ENCODE data around the gene COL18A1.
"Not testable (repeated sequence)": the region's sequence is repeated elsewhere in the genome, so short reads cannot be mapped to it uniquely, and the experiment has no call there.

COL18A1 gene

GRCh38 chr21:45427331-45428271, 22.6 kb downstream of the COL18A1 start:
- peak; percentile 91 for DNase-seq (ENCODE audit: low spot score)

GRCh38 chr21:45428534-45428933, 23.6 kb downstream of the COL18A1 start:
- DNase-seq (ENCODE audit: low spot score), result no peak

DNA sequence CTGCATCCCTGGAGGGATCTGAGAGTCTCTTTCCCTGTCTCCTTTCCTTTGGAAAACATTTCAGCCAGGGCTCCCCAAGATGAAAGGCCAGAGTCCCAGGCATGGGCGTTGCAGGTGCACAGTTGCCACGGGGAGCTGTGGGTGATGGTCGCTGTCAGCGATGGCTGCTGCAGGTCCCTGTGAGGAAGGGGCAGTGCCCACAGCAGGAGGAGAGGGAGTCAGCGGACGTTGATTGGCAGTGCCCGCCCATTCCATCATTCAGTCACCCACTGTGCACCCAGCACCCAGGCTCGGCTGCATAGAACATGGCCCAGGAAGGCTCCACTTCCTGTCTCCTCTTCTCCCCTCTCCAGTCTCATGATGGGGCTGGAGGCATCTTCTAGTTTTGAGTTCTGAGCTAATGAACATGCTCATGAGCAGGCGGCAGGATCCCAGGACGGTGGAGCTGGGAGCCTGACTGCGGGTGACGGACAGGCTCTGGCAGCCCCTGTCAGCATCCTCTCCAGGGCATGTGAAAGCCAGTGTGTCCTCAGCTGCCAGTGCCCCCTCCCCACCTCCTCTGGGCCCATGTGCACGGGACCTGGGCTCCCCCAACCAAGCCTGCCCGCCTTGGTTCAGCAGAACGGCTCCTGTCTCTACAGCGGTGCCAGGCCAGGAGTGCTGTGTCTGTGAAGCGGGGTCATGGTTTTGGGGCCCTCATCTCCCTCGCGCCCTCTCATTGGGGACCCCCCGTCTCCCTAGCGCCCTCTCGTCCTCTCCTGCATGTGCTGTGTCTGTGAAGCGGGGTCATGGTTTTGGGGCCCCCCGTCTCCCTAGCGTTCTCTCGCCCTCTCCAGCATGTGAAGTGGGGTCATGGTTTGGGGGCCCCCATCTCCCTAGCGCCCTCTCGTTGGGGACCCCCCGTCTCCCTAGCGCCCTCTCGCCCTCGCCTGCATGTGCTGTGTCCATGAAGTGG, 24.5 kb downstream of the COL18A1 start:
- DNase-seq (ENCODE audit: low spot score), result no peak

- DNase-seq (ENCODE audit: low spot score), result peak; percentile 62
Observed at GRCh38 chr21:45430521-45431501, 25.8 kb downstream of the COL18A1 start.

DNA sequence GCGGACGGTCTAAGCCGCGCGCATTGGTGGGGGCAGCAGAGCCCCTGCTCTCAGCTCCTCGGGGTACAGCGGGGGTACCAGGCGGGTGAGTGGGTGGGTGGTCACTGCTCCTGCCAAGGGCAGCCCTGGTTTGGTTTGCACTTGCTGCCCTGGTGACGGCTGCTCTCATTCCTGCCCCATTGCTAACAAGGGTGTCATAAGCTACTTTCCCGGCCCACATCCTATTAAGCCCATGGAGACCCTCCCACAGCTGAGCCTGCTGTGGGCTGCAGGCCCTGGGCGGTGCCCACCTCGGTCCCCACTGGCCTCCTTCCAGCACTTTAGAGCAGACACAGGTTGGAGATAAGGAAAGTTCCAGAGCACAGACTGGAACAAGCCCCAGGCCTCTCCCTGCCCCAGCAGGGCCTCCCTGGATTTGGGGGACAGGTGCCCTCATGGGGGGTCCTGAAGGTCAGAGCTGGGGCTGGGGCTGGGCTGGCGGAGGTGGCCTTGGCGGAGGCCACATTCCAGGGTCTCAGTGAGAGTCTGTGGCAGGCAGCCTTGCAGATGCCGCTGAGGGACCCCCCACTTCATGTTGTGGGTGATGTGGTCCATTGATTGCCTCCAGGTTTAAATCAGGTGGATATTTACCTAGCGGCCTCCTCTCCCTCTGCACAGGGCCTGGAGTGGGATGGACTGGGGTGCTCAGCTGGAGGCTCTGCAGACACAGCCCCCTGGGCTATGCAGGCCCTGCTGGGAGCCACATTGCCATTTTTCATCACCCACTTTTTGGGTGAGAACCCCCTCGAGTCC, 27.0 kb downstream of the COL18A1 start:
- DNase-seq (ENCODE audit: low spot score), result no peak

GRCh38 chr21:45432575-45433255, 27.8 kb downstream of the COL18A1 start:
- DNase-seq (ENCODE audit: low spot score), result no peak

GRCh38 chr21:45433301-45433700, 28.3 kb downstream of the COL18A1 start:
- DNase-seq (ENCODE audit: low spot score), result no peak

GRCh38 chr21:45433911-45434644, 29.1 kb downstream of the COL18A1 start:
- no peak for DNase-seq (ENCODE audit: low spot score)

DNA sequence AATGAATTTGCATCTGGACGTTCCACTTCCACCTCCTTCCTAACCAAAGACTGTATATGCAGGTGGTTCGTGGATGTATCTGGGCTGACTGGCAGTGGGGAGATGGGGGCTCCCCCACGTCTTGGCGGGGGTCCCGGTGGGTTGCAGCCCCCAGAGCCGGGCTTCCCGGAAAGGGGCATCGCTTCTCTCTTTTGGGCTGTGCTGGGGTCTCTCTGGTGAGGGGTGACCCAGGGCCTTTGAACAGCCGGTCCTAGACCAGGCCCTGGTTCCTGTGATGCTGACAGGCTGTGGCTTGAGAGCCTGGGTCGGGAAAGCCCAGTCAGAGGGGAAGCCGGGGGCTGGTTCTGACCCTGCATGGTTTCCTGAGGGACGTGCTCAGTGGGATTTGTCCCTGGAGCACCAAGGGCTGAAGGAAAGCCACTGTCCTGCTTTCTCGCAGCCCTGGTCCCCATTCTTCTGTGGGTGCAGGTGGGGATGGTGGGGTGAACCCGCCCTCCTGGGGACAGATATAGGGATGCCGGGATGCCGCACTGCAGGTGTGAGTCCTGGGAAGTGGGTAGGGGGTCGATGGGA, 29.8 kb downstream of the COL18A1 start:
- DNase-seq (ENCODE audit: low spot score), result no peak

- no peak for DNase-seq (ENCODE audit: low spot score)
Observed at GRCh38 chr21:45435405-45435981, 30.5 kb downstream of the COL18A1 start.

GRCh38 chr21:45436351-45437065, 31.5 kb downstream of the COL18A1 start:
- DNase-seq (ENCODE audit: low spot score), result no peak

DNA sequence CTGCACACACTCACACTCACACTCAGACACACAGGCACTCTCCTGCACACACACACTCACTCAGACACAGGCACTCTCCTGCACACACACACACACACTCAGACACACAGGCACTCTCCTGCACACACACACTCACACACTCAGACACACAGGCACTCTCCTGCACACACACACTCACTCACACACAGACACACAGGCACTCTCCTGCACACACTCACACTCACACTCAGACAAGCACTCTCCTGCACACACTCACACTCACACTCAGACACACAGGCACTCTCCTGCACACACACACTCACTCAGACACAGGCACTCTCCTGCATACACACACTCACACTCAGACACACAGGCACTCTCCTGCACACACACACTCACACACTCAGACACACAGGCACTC, 32.9 kb downstream of the COL18A1 start:
- DNase-seq (ENCODE audit: low spot score), result not testable (repeated sequence)

GRCh38 chr21:45438391-45439145, 33.6 kb downstream of the COL18A1 start:
- no peak for DNase-seq (ENCODE audit: low spot score)

DNA sequence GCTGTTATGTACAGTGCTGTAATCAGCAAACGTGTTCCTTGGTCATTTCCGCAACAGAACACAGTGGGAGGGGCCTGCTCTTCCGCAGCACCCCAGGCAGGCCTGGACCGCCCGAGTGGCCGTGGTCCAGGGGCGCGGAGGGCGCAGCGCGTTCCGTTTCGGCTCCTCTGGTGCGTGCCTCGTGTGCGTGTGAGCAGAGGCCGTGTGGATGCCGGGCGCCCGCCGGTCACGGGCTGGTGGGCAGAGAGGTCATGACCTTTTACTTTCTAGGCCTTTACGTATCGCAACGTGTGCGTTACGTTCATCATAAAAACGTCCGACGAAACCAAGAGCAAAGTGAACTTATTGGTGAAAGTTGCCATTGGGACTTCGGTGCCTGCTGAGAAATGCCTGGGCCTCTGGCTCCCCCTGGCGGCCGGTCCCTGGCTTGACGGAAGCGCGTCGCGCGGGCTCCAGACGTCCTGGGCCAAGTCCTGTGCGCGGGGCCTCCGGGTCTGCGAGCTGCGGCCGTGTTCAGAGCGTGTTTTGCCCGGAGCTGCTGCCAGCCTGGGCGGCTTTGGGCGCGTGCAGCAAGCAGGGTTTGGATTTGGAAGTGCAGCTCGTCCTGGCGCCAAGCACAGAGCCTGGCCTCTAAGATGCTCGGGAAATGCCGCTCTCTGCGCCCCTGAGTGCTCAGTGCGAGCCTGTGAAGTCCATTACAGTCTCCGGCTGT, 34.4 kb downstream of the COL18A1 start:
- DNase-seq (ENCODE audit: low spot score), result peak; percentile 81

GRCh38 chr21:45439901-45440461, 35.0 kb downstream of the COL18A1 start:
- no peak for DNase-seq (ENCODE audit: low spot score)

DNA sequence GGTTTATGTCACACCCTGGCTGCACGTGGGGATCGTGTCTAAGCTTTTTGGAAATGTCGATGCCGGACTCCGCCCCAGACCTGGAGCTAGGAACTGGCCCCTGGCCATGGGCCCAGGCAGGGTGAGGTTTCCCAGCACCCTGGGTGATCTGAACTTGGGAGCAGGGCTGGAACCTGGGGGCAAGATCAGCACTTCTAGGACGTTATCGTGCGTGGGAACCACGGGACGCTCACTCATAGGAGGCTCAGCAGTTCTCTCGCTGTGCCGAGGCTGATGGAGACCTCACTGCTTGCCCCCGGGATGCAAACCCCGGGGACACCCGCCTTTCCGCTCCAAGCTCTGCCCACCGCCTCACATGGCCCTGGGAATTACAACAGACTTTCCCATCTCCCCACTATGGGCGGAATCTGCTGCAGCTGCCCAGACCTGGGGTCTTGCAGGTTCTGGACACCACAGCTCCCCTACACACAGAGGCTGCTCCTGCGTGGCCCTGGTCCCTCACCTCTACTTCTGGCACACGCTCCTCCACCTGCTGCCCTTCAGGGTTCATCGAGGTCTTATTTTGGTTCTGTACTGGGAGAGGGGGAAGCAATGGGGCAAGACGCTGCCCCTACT, 35.9 kb downstream of the COL18A1 start:
- no peak for DNase-seq (ENCODE audit: low spot score)

Measured in SW480 (cell line).